Esophagus muscularis mucosa (tissue), 4 donors: ENCODE data around the gene DISP2. TPM values are rescaled to one million over a fixed set of nuclear protein-coding genes. Genes with fewer than 3 reads are reported as not detected.

Experiments
- DNase-seq: peaks from one replicate; pipeline ENCODE4 v3.0.0-alpha.2; 2017; ENCODE audit errors: extremely low spot score
- H3K27ac ChIP-seq, 4 donors: fragments of 200-600 bp; sonication (generic); replicated peaks in 1 of 4; 1 replicate in 3 of 4; 2 replicates in 1 of 4; pipeline ENCODE4 v1.5.1; 2016 to 2019; ENCODE audit warnings: mild to moderate bottlenecking in 1 of 4
- H3K27me3 ChIP-seq, 4 donors: fragments of 200-600 bp; sonication (generic); one replicate each; pipeline versions ENCODE4 v1.5.1 to v1.6.0; 2016 to 2019
- H3K36me3 ChIP-seq, 4 donors: fragments of 200-600 bp; sonication (generic); one replicate each; pipeline ENCODE4 v1.5.1; 2016 to 2019
- H3K4me1 ChIP-seq, 4 donors: fragments of 200-600 bp; sonication (generic); one replicate each; pipeline ENCODE4 v1.5.1; 2016 to 2019
- H3K4me3 ChIP-seq, 4 donors: fragments of 200-600 bp; sonication (generic); 1 replicate in 2 of 4; 2 replicates in 2 of 4; pipeline ENCODE4 v1.5.1; 2016 to 2019; ENCODE audit warnings: mild to moderate bottlenecking in 4 of 4, moderate library complexity in 1 of 4
- H3K9me3 ChIP-seq, 4 donors: fragments of 200-600 bp; sonication (generic); 1 replicate in 3 of 4; 2 replicates in 1 of 4; pipeline ENCODE4 v1.5.1; 2016 to 2019
- EP300 ChIP-seq: sonication (generic); formaldehyde crosslinking; IDR thresholded peaks from one replicate; pipeline ENCODE4 v1.6.1; 2017; ENCODE audit warnings: antibody characterized with exemption
- POLR2A ChIP-seq: fragments of 450-650 bp; IDR thresholded peaks from one replicate; pipeline ENCODE4 v1.6.1; 2017; ENCODE audit warnings: antibody characterized with exemption, moderate library complexity, mild to moderate bottlenecking, low read depth
- POLR2AphosphoS5 ChIP-seq, 2 donors: sonication (generic); formaldehyde crosslinking; IDR thresholded peaks; one replicate each; pipeline ENCODE4 v1.6.1; 2017; ENCODE audit warnings: antibody characterized with exemption in 2 of 2
- WGBS: methylation state at CpG from one replicate; pipeline ENCODE4 v1.1.5; 2018; 5-methylcytosine and 5-hydroxymethylcytosine counted together
- intact Hi-C: fragments of 100-400 bp; cut with DNase I; formaldehyde crosslinking; loops from one replicate; pipeline ENCODE4 v1.15.1; 2023
- total RNA-seq, 4 donors: library from RNA; depleted of rRNA; stranded (reverse); fragments of >200 nt; gene quantifications; one replicate each; pipeline versions ENCODE4 v1.1.0 to v1.2.1, GENCODE V29; 2016
- TF ChIP-seq, protein P1 (sequence below), 3 experiments: fragments of 200-600 bp in 2 of 3; fragments of 450-650 bp in 1 of 3; sonication (generic) in 2 of 3; IDR thresholded peaks; one replicate each; pipeline ENCODE4 v1.5.1; 2017 to 2019; ENCODE audit warnings: antibody characterized with exemption in 3 of 3, mild to moderate bottlenecking in 2 of 3, moderate library complexity in 1 of 3

Gene DISP2
- total RNA-seq, 4 donors from 2014 or later: 0.13 to 0.42 (median 0.26) TPM

GRCh38 chr15:40340038-40340739 is 17.8 kb upstream of the DISP2 start:
- Histone ChIP-seq H3K9me3 (no peaks in the 10 kb centered on the region), H3K4me1 (peaks cover 93 to 99% (median 98%) of the 10 kb centered on the region in 4 donors), H3K27me3 (no peaks in the 10 kb centered on the region), H3K36me3 (peaks cover 8 to 31% (median 22%) of the 10 kb centered on the region in 4 donors), H3K27ac (peak overlapping the region; percentile 96 to 98 (median 98)), H3K4me3 (peak overlapping the region; percentile 56 to 65 (median 64))
- TF ChIP-seq, protein P1, sequence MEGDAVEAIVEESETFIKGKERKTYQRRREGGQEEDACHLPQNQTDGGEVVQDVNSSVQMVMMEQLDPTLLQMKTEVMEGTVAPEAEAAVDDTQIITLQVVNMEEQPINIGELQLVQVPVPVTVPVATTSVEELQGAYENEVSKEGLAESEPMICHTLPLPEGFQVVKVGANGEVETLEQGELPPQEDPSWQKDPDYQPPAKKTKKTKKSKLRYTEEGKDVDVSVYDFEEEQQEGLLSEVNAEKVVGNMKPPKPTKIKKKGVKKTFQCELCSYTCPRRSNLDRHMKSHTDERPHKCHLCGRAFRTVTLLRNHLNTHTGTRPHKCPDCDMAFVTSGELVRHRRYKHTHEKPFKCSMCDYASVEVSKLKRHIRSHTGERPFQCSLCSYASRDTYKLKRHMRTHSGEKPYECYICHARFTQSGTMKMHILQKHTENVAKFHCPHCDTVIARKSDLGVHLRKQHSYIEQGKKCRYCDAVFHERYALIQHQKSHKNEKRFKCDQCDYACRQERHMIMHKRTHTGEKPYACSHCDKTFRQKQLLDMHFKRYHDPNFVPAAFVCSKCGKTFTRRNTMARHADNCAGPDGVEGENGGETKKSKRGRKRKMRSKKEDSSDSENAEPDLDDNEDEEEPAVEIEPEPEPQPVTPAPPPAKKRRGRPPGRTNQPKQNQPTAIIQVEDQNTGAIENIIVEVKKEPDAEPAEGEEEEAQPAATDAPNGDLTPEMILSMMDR (IDR thresholded peaks at IDR 0.05): peak in 1 of 3 experiments; percentile 14
- TF ChIP-seq POLR2AphosphoS5 (IDR thresholded peaks at IDR 0.05) (peak in 1 of 2 donors; percentile 85), POLR2A (no peak), EP300 (peak; percentile 51)
- intact Hi-C loops: no loop called here
- WGBS: 3% methylated on average over 6 of the region's 14 CpGs
- no peak for DNase-seq

GRCh38 chr15:40340740-40341400 is 17.1 kb upstream of the DISP2 start, which contains the start of gene CCDC9B:
TSS of gene CCDC9B (minus strand) at chr15:40340939. CDS start at chr15:40340819, 120 bp downstream.
- TF ChIP-seq EP300: no peak
- TF ChIP-seq POLR2A: peak; percentile 90
- peak; percentile 91 to 97 for TF ChIP-seq POLR2AphosphoS5 (IDR thresholded peaks at IDR 0.05)
- TF ChIP-seq, protein P1 (IDR thresholded peaks at IDR 0.05): peak in 1 of 3 experiments; percentile 8
- DNase-seq: peak; percentile 96
- Histone ChIP-seq H3K27ac (peak within 1 kb of the TSS; percentile 96 to 98 (median 98)), H3K4me3 (peak within 1 kb of the TSS; percentile 56 to 65 (median 64)), H3K36me3 (peaks cover 2 to 24% (median 15%) of the 10 kb centered on the region in 4 donors), H3K27me3 (no peaks in the 10 kb centered on the region), H3K4me1 (peaks cover 86 to 92% (median 91%) of the 10 kb centered on the region in 4 donors), H3K9me3 (no peaks in the 10 kb centered on the region)
- WGBS: 11% methylated on average over 13 of the region's 17 CpGs
- intact Hi-C loops: no loop called here

DNA sequence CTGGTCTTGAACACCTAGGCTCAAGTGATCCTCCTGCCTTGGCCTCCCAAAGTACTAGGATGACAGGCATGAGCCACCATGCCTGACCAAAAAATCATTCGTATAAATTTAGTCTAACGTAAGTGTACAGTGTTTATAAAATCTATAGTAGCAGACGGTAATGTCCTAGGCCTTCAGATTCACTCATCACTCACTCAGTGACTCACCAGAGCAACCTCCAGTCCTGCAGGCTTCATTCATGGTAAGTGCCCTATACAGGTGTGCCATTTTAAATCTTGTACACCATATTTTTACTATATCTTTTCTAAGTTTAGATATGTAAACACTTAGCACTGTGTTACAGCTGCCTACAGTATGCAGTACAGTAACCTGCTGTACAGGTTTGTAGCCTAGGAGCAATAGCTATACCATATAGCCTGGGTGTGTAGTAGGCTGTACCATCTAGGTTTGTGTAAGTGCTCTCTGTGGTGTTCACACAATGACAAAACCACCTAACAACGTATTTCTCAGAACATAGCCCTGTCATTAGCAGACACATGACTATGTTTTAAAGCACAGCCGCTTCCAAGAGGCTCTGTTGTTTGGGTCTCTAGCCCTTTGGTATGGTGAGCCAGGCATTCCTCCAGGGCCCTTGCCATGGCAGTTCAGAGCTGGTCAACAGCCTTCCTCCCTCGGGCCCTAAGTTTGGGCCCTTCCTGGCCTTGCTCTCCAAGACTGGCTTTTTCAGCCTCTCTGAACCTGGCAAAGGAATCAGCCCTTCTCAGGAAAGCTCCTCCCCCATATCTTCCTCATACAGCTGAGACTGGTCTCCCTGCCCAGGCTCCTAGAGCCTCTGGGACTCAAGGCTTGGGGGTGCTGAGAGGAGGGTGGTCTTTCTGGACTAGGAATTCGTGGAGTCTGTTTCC is 15.4 kb upstream of the DISP2 start:
- Histone ChIP-seq H3K4me3 (no peak overlapping the region), H3K9me3 (no peaks in the 10 kb centered on the region), H3K36me3 (peaks cover 0 to 6% (median 0%) of the 10 kb centered on the region in 4 donors), H3K27ac (peak overlapping the region; percentile 96 to 98 (median 98)), H3K27me3 (no peaks in the 10 kb centered on the region), H3K4me1 (peaks cover 72 to 74% (median 73%) of the 10 kb centered on the region in 4 donors)
- intact Hi-C loops: no loop called here
- TF ChIP-seq, protein P1 (IDR thresholded peaks at IDR 0.05): no peak
- no peak for TF ChIP-seq POLR2AphosphoS5 (IDR thresholded peaks at IDR 0.05)
- no peak for DNase-seq
- 63% methylated on average over 7 of the region's 7 CpGs for WGBS

GRCh38 chr15:40343512-40343911 is 14.5 kb upstream of the DISP2 start:
- no peak for DNase-seq

More at GRCh38 chr15:40343512-40343911, 14.5 kb upstream of the DISP2 start:
- Histone ChIP-seq H3K27me3 (no peaks in the 10 kb centered on the region), H3K4me1 (peaks cover 63 to 66% (median 64%) of the 10 kb centered on the region in 4 donors), H3K4me3 (no peak overlapping the region), H3K9me3 (no peaks in the 10 kb centered on the region), H3K27ac (peak overlapping the region; percentile 96 to 98 (median 98)), H3K36me3 (no peaks in the 10 kb centered on the region)
- WGBS: 79% methylated on average over 10 of the region's 10 CpGs
- TF ChIP-seq POLR2AphosphoS5 (IDR thresholded peaks at IDR 0.05): peak; percentile 46 to 52
- TF ChIP-seq, protein P1 (IDR thresholded peaks at IDR 0.05): no peak
- intact Hi-C loops: no loop called here
